Astrocyte (in vitro differentiated cells and primary cell): ENCODE results near the gene AGBL4. TPM values are rescaled to one million over a fixed set of nuclear protein-coding genes. Genes with fewer than 3 reads are reported as not detected.

Experiments
- DNase-seq: peaks from one replicate; pipeline ENCODE4 v3.0.0-alpha.2; 2010; ENCODE audit warnings: low read depth
- FAIRE-seq: peaks from 2 replicates; lab custom pipeline; 2011; peaks lifted over from hg19 to GRCh38; lab: Jason Lieb, UNC
- H2AFZ ChIP-seq: 2 replicates; pipeline ENCODE4 v1.6.0; 2012; ENCODE audit warnings: low read depth, low read length, inconsistent platforms
- H3K27ac ChIP-seq: 2 replicates; pipeline ENCODE4 v1.5.1; 2011; ENCODE audit warnings: low read depth, low read length, inconsistent platforms
- H3K27me3 ChIP-seq: 2 replicates; pipeline ENCODE4 v1.6.0; 2011; ENCODE audit warnings: low read length, inconsistent platforms; ENCODE audit not compliant: insufficient read depth
- H3K36me3 ChIP-seq: 2 replicates; pipeline ENCODE4 v1.5.1; 2011; ENCODE audit warnings: low read length, inconsistent platforms; ENCODE audit not compliant: insufficient read depth
- H3K4me1 ChIP-seq: 2 replicates; pipeline ENCODE4 v1.5.1; 2011; ENCODE audit warnings: low read length, inconsistent platforms; ENCODE audit not compliant: insufficient read depth
- H3K4me2 ChIP-seq: 2 replicates; pipeline ENCODE4 v1.6.0; 2012; ENCODE audit warnings: low read length, inconsistent platforms
- H3K4me3 ChIP-seq: 2 replicates; pipeline ENCODE4 v1.5.1; 2011; ENCODE audit warnings: low read depth, mild to moderate bottlenecking, low read length, inconsistent platforms; ENCODE audit not compliant: insufficient read depth
- H3K79me2 ChIP-seq: 2 replicates; pipeline ENCODE4 v1.6.0; 2012; ENCODE audit warnings: mild to moderate bottlenecking, low read length, inconsistent platforms; ENCODE audit not compliant: insufficient read depth
- H3K9ac ChIP-seq: 2 replicates; pipeline ENCODE4 v1.6.0; 2012; ENCODE audit warnings: mild to moderate bottlenecking, low read length, inconsistent platforms
- H3K9me3 ChIP-seq: 2 replicates; pipeline ENCODE4 v1.5.1; 2012; ENCODE audit warnings: low read depth, mild to moderate bottlenecking, low read length, inconsistent platforms; ENCODE audit not compliant: insufficient read depth
- H4K20me1 ChIP-seq: 2 replicates; pipeline ENCODE4 v1.6.0; 2012; ENCODE audit warnings: low read length, inconsistent platforms; ENCODE audit not compliant: insufficient read depth
- H3K27ac Mint-ChIP-seq: one replicate; pipeline ENCODE4 v1.8.0; 2021; ENCODE audit warnings: mild to moderate bottlenecking, mixed read lengths; ENCODE audit not compliant: unreplicated experiment
- H3K27me3 Mint-ChIP-seq: one replicate; pipeline ENCODE4 v1.8.0; 2021; ENCODE audit warnings: low read depth, mixed read lengths; ENCODE audit not compliant: unreplicated experiment
- H3K36me3 Mint-ChIP-seq: one replicate; pipeline ENCODE4 v1.8.0; 2021; ENCODE audit warnings: low read depth, mixed read lengths; ENCODE audit not compliant: unreplicated experiment
- H3K4me1 Mint-ChIP-seq: one replicate; pipeline ENCODE4 v1.8.0; 2021; ENCODE audit warnings: low read depth, mixed read lengths; ENCODE audit not compliant: unreplicated experiment
- H3K4me3 Mint-ChIP-seq: one replicate; pipeline ENCODE4 v1.8.0; 2021; ENCODE audit warnings: mild to moderate bottlenecking, moderate library complexity, mixed read lengths; ENCODE audit not compliant: unreplicated experiment
- H3K9me3 Mint-ChIP-seq: one replicate; pipeline ENCODE4 v1.8.0; 2021; ENCODE audit warnings: mild to moderate bottlenecking, mixed read lengths; ENCODE audit not compliant: unreplicated experiment
- CTCF ChIP-seq: IDR thresholded peaks from 2 replicates; pipeline ENCODE4 v1.5.1; 2011; ENCODE audit warnings: low read depth, mild to moderate bottlenecking, inconsistent platforms, low read length, moderate library complexity; ENCODE audit not compliant: insufficient read depth
- EZH2 ChIP-seq: IDR thresholded peaks from 2 replicates; pipeline ENCODE4 v1.6.1; 2012; ENCODE audit warnings: mild to moderate bottlenecking, low read length, inconsistent platforms; ENCODE audit not compliant: insufficient read depth
- total RNA-seq: library from RNA; stranded (reverse); gene quantifications from 2 replicates; pipeline ENCODE4 v1.2.1, GENCODE V29; 2021

AGBL4 gene
- total RNA-seq, 1 donor from 2014 or later, result not detected

- Histone ChIP-seq H3K27me3 (peaks cover 4% of the 10 kb centered on the region), H3K9me3 (no peaks in the 10 kb centered on the region), H3K36me3 (no peaks in the 10 kb centered on the region), H3K27ac (no peak overlapping the region), H2AFZ (no peak overlapping the region), H4K20me1 (no peaks in the 10 kb centered on the region), H3K9ac (no peak overlapping the region), H3K79me2 (no peaks in the 10 kb centered on the region), H3K4me3 (no peak overlapping the region), H3K4me2 (no peak overlapping the region), H3K4me1 (no peaks in the 10 kb centered on the region)
- Mint-ChIP-seq H3K4me3 (no peak overlapping the region), H3K36me3 (no peaks in the 10 kb centered on the region), H3K27ac (no peak overlapping the region), H3K9me3 (no peaks in the 10 kb centered on the region), H3K4me1 (no peaks in the 10 kb centered on the region), H3K27me3 (peaks cover 6% of the 10 kb centered on the region)
- no peak for DNase-seq
- TF ChIP-seq CTCF (no peak), EZH2 (no peak)
- FAIRE-seq, result no peak
Measured at GRCh38 chr1:48654606-48655210, 1369.0 kb downstream of the AGBL4 start.

GRCh38 chr1:48652334-48652733, 1371.4 kb downstream of the AGBL4 start:
- Histone ChIP-seq H3K79me2 (no peaks in the 10 kb centered on the region), H3K9me3 (no peaks in the 10 kb centered on the region), H3K4me3 (no peak overlapping the region), H3K4me1 (no peaks in the 10 kb centered on the region), H2AFZ (no peak overlapping the region), H3K27ac (no peak overlapping the region), H4K20me1 (no peaks in the 10 kb centered on the region), H3K36me3 (no peaks in the 10 kb centered on the region), H3K27me3 (peaks cover 3% of the 10 kb centered on the region), H3K4me2 (no peak overlapping the region), H3K9ac (no peak overlapping the region)
- H3K27me3 Mint-ChIP-seq, result peaks cover 8% of the 10 kb centered on the region
- TF ChIP-seq CTCF (no peak), EZH2 (no peak)
- DNase-seq, result no peak
- H3K36me3 Mint-ChIP-seq, result no peaks in the 10 kb centered on the region
- no peak overlapping the region for H3K4me3 Mint-ChIP-seq
- FAIRE-seq, result no peak
- no peaks in the 10 kb centered on the region for H3K4me1 Mint-ChIP-seq
- H3K27ac Mint-ChIP-seq, result no peak overlapping the region
- no peaks in the 10 kb centered on the region for H3K9me3 Mint-ChIP-seq

- no peaks in the 10 kb centered on the region for H3K79me2 ChIP-seq
- DNase-seq (no peak), FAIRE-seq (no peak)
- H3K27ac ChIP-seq, result no peak overlapping the region
- TF ChIP-seq EZH2 (no peak), CTCF (no peak)
- no peaks in the 10 kb centered on the region for H3K36me3 Mint-ChIP-seq
- no peaks in the 10 kb centered on the region for H3K4me1 Mint-ChIP-seq
- no peak overlapping the region for H3K4me2 ChIP-seq
- H3K27ac Mint-ChIP-seq, result no peak overlapping the region
- H3K4me3 Mint-ChIP-seq, result no peak overlapping the region
- no peak overlapping the region for H2AFZ ChIP-seq
- H3K4me3 ChIP-seq, result no peak overlapping the region
- no peaks in the 10 kb centered on the region for H3K9me3 ChIP-seq
- H3K27me3 Mint-ChIP-seq, result peaks cover 15% of the 10 kb centered on the region
- no peaks in the 10 kb centered on the region for H3K4me1 ChIP-seq
- H3K27me3 ChIP-seq, result peaks cover 3% of the 10 kb centered on the region
- no peak overlapping the region for H3K9ac ChIP-seq
- no peaks in the 10 kb centered on the region for H3K9me3 Mint-ChIP-seq
- no peaks in the 10 kb centered on the region for H4K20me1 ChIP-seq
- H3K36me3 ChIP-seq, result no peaks in the 10 kb centered on the region
Measured at GRCh38 chr1:48649880-48650279, 1373.9 kb downstream of the AGBL4 start.
